HepG2 (cell line): ENCODE measurements around the gene NEU1. TPM values are rescaled to one million over a fixed set of nuclear protein-coding genes. Genes with fewer than 3 reads are reported as not detected.

Experiments used
- ATRX ChIP-seq: sonication (generic); formaldehyde crosslinking; IDR thresholded peaks from 2 replicates; pipeline ENCODE4 v1.4.0; 2020; ENCODE audit warnings: missing genetic modification reagents, borderline replicate concordance
- FOXO1 ChIP-seq: sonication (generic); formaldehyde crosslinking; IDR thresholded peaks from 2 replicates; pipeline ENCODE4 v1.4.0; 2020; ENCODE audit warnings: missing genetic modification reagents
- MAF1 ChIP-seq: sonication (generic); formaldehyde crosslinking; IDR thresholded peaks from 2 replicates; pipeline ENCODE4 v1.5.0; 2020; ENCODE audit warnings: missing genetic modification reagents, borderline replicate concordance
- NFAT5 ChIP-seq: sonication (generic); formaldehyde crosslinking; IDR thresholded peaks from 2 replicates; pipeline ENCODE4 v1.4.0; 2020; ENCODE audit warnings: missing genetic modification reagents
- NFKB2 ChIP-seq: sonication (generic); formaldehyde crosslinking; IDR thresholded peaks from 2 replicates; pipeline ENCODE4 v1.4.0; 2020; ENCODE audit warnings: missing genetic modification reagents, borderline replicate concordance
- PHF8 ChIP-seq: sonication (generic); formaldehyde crosslinking; IDR thresholded peaks from 2 replicates; pipeline ENCODE4 v1.5.0; 2020; ENCODE audit warnings: missing genetic modification reagents
- RBFOX2 ChIP-seq: fragments of 200-400 bp; formaldehyde crosslinking; IDR thresholded peaks from 2 replicates; pipeline ENCODE4 v1.6.1; 2017; ENCODE audit warnings: low read depth, mild to moderate bottlenecking, low read length
- SPEN ChIP-seq: sonication (generic); formaldehyde crosslinking; IDR thresholded peaks from 2 replicates; pipeline ENCODE4 v1.5.1; 2020; ENCODE audit warnings: low read depth, mild to moderate bottlenecking, missing genetic modification reagents
- SRSF4 ChIP-seq: fragments of 200-400 bp; formaldehyde crosslinking; IDR thresholded peaks from one replicate; pipeline ENCODE4 v1.6.1; 2018; ENCODE audit warnings: mild to moderate bottlenecking, low read depth, low read length, moderate library complexity; ENCODE audit not compliant: poor library complexity, severe bottlenecking
- ZNF124 ChIP-seq: sonication (generic); formaldehyde crosslinking; IDR thresholded peaks from 2 replicates; pipeline ENCODE4 v1.4.0; 2020; ENCODE audit warnings: missing genetic modification reagents
- ZNF407 ChIP-seq: sonication (generic); formaldehyde crosslinking; IDR thresholded peaks from one replicate; pipeline ENCODE4 v1.5.1; 2020; ENCODE audit warnings: mild to moderate bottlenecking, missing genetic modification reagents; ENCODE audit errors: not compliant biosample characterization
- ZNF660 ChIP-seq: sonication (generic); formaldehyde crosslinking; IDR thresholded peaks from 2 replicates; pipeline ENCODE4 v1.5.1; 2020; ENCODE audit warnings: mild to moderate bottlenecking, low read depth, missing genetic modification reagents, borderline replicate concordance
- polyA plus RNA-seq, 8 experiments: library from polyadenylated mRNA; depleted of rRNA in 3 of 8; stranded (reverse) in 7 of 8; unstranded in 1 of 8; fragments of >200 nt; fragmentation: Illumina TruSeq in 4 of 8; extraction: Trizol in 4 of 8; gene quantifications; 2 replicates each; pipeline versions ENCODE4 v1.2.1 to v1.2.3, GENCODE V29; 2011 to 2016; ENCODE audit warnings: low read depth in 4 of 8, missing spikeins in 1 of 8, mixed read lengths in 1 of 8; ENCODE audit not compliant: insufficient read depth in 1 of 8
- total RNA-seq, 5 experiments: library from RNA; depleted of rRNA; stranded (reverse); fragments of >200 nt; fragmentation: Illumina TruSeq; extraction: Trizol; gene quantifications; 2 replicates each; pipeline ENCODE4 v1.2.3, GENCODE V29; 2016; ENCODE audit warnings: low read depth in 1 of 5

Gene NEU1
- total and polyA plus RNA-seq, 2 of the 13 experiments (the other 11 are each of a cell fraction or from before 2014, with no cell fraction given), result 215 to 297 TPM

- TF ChIP-seq NFAT5 (CRISPR knock-in tag), result no peak
- peak; percentile 84 for TF ChIP-seq NFKB2
- no peak for TF ChIP-seq SRSF4
- TF ChIP-seq RBFOX2, result peak; percentile 94
- TF ChIP-seq SPEN (CRISPR knock-in tag), result peak; percentile 69
- TF ChIP-seq ATRX (CRISPR knock-in tag), result no peak
- TF ChIP-seq ZNF660 (CRISPR knock-in tag), result no peak
- 0 out of 2 replicates have a peak, but pooled peaks have one; percentile 56 for TF ChIP-seq ZNF124 (CRISPR knock-in tag)
- TF ChIP-seq FOXO1, result peak; percentile 76
- TF ChIP-seq MAF1 (CRISPR knock-in tag), result peak; percentile 70; the same call in 1 of the 2 replicates
- peak; percentile 83 for TF ChIP-seq ZNF407 (CRISPR knock-in tag)
- TF ChIP-seq PHF8 (CRISPR knock-in tag), result peak; percentile 72
Observed at GRCh38 chr6:31827286-31828079, 35.1 kb downstream of the NEU1 start, which contains the start of gene HSPA1B (continued).
